SU-DHL-6 (cell line): ENCODE results near the gene DBF4B.
"Not testable (repeated sequence)": the region's sequence is repeated elsewhere in the genome, so short reads cannot be mapped to it uniquely, and the experiment has no call there.

Experiments used
- H2AFZ ChIP-seq: fragments of 200-600 bp; sonication (generic); 2 replicates; pipeline ENCODE4 v1.6.1; 2014; ENCODE audit warnings: low read depth, mild to moderate bottlenecking, moderate library complexity, mixed read lengths, antibody characterized with exemption, low read length; ENCODE audit not compliant: severe bottlenecking
- H3F3A ChIP-seq: fragments of 200-600 bp; shearing (Covaris generic); 2 replicates; pipeline ENCODE4 v1.6.0; 2016; ENCODE audit warnings: antibody characterized with exemption, mild to moderate bottlenecking; ENCODE audit not compliant: insufficient read depth
- H3K27ac ChIP-seq: fragments of 200-600 bp; sonication (generic); 2 replicates; pipeline ENCODE4 v1.5.1; 2016; ENCODE audit warnings: low read depth, mild to moderate bottlenecking, low read length, moderate library complexity, mixed read lengths
- H3K27me3 ChIP-seq: fragments of 200-600 bp; sonication (generic), shearing (Covaris generic); 2 replicates; pipeline ENCODE4 v1.6.0; 2014; ENCODE audit warnings: mild to moderate bottlenecking, low read length
- H3K36me3 ChIP-seq: fragments of 200-600 bp; sonication (generic); 2 replicates; pipeline ENCODE4 v1.6.1; 2014; ENCODE audit warnings: mild to moderate bottlenecking, low read length, mixed read lengths
- H3K4me2 ChIP-seq: fragments of 300-600, 200-600 bp; shearing (Covaris generic), sonication (generic); 2 replicates; pipeline ENCODE4 v1.6.0; 2014; ENCODE audit warnings: low read length, low read depth, mild to moderate bottlenecking; ENCODE audit not compliant: poor library complexity, severe bottlenecking
- H3K4me3 ChIP-seq: fragments of 200-600 bp; sonication (generic); 2 replicates; pipeline ENCODE4 v1.5.1; 2014; ENCODE audit warnings: antibody characterized with exemption, low read length, mild to moderate bottlenecking, mixed read lengths; ENCODE audit not compliant: insufficient read depth, poor library complexity, severe bottlenecking
- H3K79me2 ChIP-seq: fragments of 200-600 bp; sonication (generic); 2 replicates; pipeline ENCODE4 v1.6.1; 2014; ENCODE audit warnings: mild to moderate bottlenecking, low read length, moderate library complexity; ENCODE audit not compliant: insufficient read depth
- H3K9ac ChIP-seq: fragments of 200-600 bp; sonication (generic); 2 replicates; pipeline ENCODE4 v1.7.0; 2014; ENCODE audit warnings: mild to moderate bottlenecking, low read length
- H3K9me2 ChIP-seq: fragments of 200-600 bp; sonication (generic); replicated peaks from 2 replicates; pipeline ENCODE4 v1.6.1; 2014; ENCODE audit warnings: low read length; ENCODE audit not compliant: insufficient read depth
- H3K9me3 ChIP-seq: fragments of 200-600 bp; sonication (generic); 2 replicates; pipeline ENCODE4 v1.6.1; 2014; ENCODE audit warnings: low read length, mixed read lengths; ENCODE audit not compliant: insufficient read depth
- H4K20me1 ChIP-seq: fragments of 200-600 bp; sonication (generic); 2 replicates; pipeline ENCODE4 v1.6.1; 2014; ENCODE audit warnings: low read depth, mild to moderate bottlenecking, antibody characterized with exemption, low read length, moderate library complexity, mixed read lengths
- CTCF ChIP-seq: fragments of 200-600 bp; sonication (generic); IDR thresholded peaks from one replicate; pipeline ENCODE4 v1.5.1; 2017; ENCODE audit warnings: antibody characterized with exemption, mild to moderate bottlenecking, low read length, moderate library complexity; ENCODE audit not compliant: insufficient read depth, poor library complexity, severe bottlenecking
- EZH2phosphoT487 ChIP-seq: fragments of 200-600 bp; sonication (generic), shearing (Covaris generic); conservative IDR thresholded peaks from 2 replicates; pipeline ENCODE4 v1.6.1; 2018; ENCODE audit warnings: mild to moderate bottlenecking, antibody characterized with exemption, low read length, moderate library complexity, mixed read lengths

DBF4B gene

GRCh38 chr17:44722254-44722653 is 13.8 kb downstream of the DBF4B start:
- H3F3A ChIP-seq = no peaks in the 10 kb centered on the region
- H3K9ac ChIP-seq = no peak overlapping the region
- H3K9me3 ChIP-seq = no peaks in the 10 kb centered on the region
- no peaks in the 10 kb centered on the region for H3K9me2 ChIP-seq
- no peaks in the 10 kb centered on the region for H3K79me2 ChIP-seq
- TF ChIP-seq EZH2phosphoT487 = no peak
- no peak for TF ChIP-seq CTCF
- no peak overlapping the region for H3K27ac ChIP-seq
- H2AFZ ChIP-seq = no peak overlapping the region
- H4K20me1 ChIP-seq = no peaks in the 10 kb centered on the region
- H3K4me2 ChIP-seq = no peak overlapping the region
- no peak overlapping the region for H3K4me3 ChIP-seq
- H3K36me3 ChIP-seq = no peaks in the 10 kb centered on the region
- H3K27me3 ChIP-seq = no peaks in the 10 kb centered on the region

DNA sequence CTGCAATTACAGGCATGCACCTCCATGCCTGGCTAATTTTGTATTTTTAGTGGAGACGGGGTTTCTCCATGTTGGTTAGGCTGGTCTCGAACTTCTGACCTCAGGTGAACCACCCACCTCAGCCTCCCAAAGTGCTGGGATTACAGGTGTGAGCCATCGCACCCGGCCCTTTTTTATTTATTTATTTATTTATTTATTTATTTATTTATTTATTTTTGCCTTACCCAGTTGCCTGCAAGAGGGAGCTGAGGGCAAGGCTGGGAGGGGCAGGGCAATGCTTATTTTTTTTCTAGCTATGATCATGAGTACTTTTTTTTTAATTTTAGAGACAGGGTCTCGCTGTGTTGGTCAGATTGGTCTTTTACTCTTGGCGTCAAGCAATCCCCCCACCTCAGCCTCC is 17.7 kb downstream of the DBF4B start:
- H3K4me2 ChIP-seq, H2AFZ ChIP-seq, H3K4me3 ChIP-seq, H3K79me2 ChIP-seq, H3F3A ChIP-seq, H3K27me3 ChIP-seq, H3K9ac ChIP-seq, H3K27ac ChIP-seq, H4K20me1 ChIP-seq, H3K9me3 ChIP-seq, H3K36me3 ChIP-seq, H3K9me2 ChIP-seq: not testable (repeated sequence)

DNA sequence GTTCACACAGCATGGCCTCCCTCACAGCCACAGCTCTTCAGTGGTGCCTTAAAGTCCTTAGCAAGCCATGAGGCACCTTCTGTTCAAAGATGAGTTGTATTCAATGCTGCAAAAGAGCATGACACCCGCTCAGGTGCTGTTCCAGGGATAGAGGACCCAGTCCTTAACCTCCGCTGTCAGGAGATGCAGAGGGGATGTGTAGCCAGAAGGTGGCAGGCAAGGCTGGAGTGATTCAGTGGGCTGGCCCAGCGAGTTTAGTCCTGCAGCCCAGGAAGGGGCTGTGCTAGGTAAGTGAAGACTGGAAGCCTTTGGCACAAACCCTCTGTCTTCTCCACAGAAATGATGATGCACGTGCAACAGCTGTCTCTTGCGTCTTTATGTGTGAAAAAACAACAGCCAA is 25.3 kb downstream of the DBF4B start:
- Histone ChIP-seq H3K9me2 (no peaks in the 10 kb centered on the region), H3K4me3 (no peak overlapping the region), H3K79me2 (no peaks in the 10 kb centered on the region), H3K9me3 (no peaks in the 10 kb centered on the region), H3F3A (no peaks in the 10 kb centered on the region), H3K27ac (no peak overlapping the region), H4K20me1 (no peaks in the 10 kb centered on the region), H3K9ac (no peak overlapping the region), H3K27me3 (no peaks in the 10 kb centered on the region), H3K4me2 (no peak overlapping the region), H2AFZ (no peak overlapping the region), H3K36me3 (no peaks in the 10 kb centered on the region)
- TF ChIP-seq CTCF (no peak), EZH2phosphoT487 (no peak)

- H3K79me2 ChIP-seq = no peaks in the 10 kb centered on the region
- no peaks in the 10 kb centered on the region for H3K9me2 ChIP-seq
- no peaks in the 10 kb centered on the region for H4K20me1 ChIP-seq
- H3K27ac ChIP-seq = no peak overlapping the region
- H3K4me3 ChIP-seq = no peak overlapping the region
- H3K9ac ChIP-seq = no peak overlapping the region
- TF ChIP-seq CTCF (no peak), EZH2phosphoT487 (no peak)
- no peaks in the 10 kb centered on the region for H3K36me3 ChIP-seq
- no peaks in the 10 kb centered on the region for H3K27me3 ChIP-seq
- H3F3A ChIP-seq = no peaks in the 10 kb centered on the region
- no peaks in the 10 kb centered on the region for H3K9me3 ChIP-seq
- H3K4me2 ChIP-seq = no peak overlapping the region
- H2AFZ ChIP-seq = no peak overlapping the region
Measured at GRCh38 chr17:44734272-44734671, 25.8 kb downstream of the DBF4B start.
